Fibroblast of villous mesenchyme (primary cell): ENCODE data around the gene EYA4. TPM values are rescaled to one million over a fixed set of nuclear protein-coding genes. Genes with fewer than 3 reads are reported as not detected.

ENCODE experiments used
- DNase-seq: peaks from one replicate; pipeline ENCODE4 v3.0.0-alpha.2; 2010; ENCODE audit warnings: low read depth
- H3K4me3 ChIP-seq: 2 replicates; pipeline ENCODE4 v1.5.1; 2011; ENCODE audit warnings: low read depth, mild to moderate bottlenecking, low read length
- total RNA-seq: library from RNA; depleted of rRNA; stranded (reverse); fragments of >200 nt; gene quantifications from 2 replicates; pipeline ENCODE4 v1.2.3, GENCODE V29; 2012
- TF ChIP-seq, protein P1 (sequence below): IDR thresholded peaks from 2 replicates; pipeline ENCODE4 v1.5.1; 2012; ENCODE audit warnings: low read depth, mild to moderate bottlenecking, low read length; ENCODE audit not compliant: insufficient read depth

EYA4 gene
- total RNA-seq, 1 donor: under 0.01 TPM

DNA sequence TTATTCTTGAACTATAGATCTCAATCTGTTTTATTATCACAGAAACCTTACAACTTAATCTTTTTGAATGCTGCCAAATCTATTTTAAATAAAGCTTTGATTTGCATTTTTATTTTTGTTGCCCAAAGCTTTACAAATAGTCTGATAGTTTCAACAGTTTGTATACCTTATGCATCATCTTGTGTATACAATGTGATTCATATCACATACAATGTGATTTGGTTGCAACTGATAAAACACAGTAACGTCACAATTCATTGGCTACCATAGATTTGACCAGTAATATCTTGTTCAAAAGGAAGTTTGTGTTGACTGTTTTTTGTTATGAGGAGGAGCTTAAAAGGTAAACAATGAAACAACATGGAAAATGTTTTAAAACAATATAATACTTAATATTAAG is 110.9 kb downstream of the EYA4 start:
- DNase-seq: no peak
- TF ChIP-seq, protein P1, sequence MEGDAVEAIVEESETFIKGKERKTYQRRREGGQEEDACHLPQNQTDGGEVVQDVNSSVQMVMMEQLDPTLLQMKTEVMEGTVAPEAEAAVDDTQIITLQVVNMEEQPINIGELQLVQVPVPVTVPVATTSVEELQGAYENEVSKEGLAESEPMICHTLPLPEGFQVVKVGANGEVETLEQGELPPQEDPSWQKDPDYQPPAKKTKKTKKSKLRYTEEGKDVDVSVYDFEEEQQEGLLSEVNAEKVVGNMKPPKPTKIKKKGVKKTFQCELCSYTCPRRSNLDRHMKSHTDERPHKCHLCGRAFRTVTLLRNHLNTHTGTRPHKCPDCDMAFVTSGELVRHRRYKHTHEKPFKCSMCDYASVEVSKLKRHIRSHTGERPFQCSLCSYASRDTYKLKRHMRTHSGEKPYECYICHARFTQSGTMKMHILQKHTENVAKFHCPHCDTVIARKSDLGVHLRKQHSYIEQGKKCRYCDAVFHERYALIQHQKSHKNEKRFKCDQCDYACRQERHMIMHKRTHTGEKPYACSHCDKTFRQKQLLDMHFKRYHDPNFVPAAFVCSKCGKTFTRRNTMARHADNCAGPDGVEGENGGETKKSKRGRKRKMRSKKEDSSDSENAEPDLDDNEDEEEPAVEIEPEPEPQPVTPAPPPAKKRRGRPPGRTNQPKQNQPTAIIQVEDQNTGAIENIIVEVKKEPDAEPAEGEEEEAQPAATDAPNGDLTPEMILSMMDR: no peak
- no peak overlapping the region for H3K4me3 ChIP-seq

DNA sequence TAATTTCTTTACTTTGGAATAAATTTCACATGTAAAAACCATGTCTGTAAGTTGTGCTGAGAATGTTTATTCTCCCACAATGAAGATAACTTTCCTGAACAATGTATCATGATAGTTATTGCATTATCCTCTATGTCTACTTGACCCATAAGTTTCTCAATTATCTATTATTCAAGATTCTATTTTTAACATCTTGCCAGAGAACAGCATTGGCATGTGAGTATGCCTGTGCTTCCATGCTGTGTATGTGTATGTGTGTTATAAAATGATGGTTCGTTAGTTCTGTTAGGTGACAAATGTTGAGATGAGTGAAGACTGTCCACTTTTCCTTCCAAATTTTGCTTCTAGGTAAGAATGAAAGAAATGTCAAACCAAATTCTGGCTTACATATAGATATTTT is 111.9 kb downstream of the EYA4 start:
- TF ChIP-seq, protein P1: no peak
- DNase-seq: no peak
- H3K4me3 ChIP-seq: no peak overlapping the region

DNA sequence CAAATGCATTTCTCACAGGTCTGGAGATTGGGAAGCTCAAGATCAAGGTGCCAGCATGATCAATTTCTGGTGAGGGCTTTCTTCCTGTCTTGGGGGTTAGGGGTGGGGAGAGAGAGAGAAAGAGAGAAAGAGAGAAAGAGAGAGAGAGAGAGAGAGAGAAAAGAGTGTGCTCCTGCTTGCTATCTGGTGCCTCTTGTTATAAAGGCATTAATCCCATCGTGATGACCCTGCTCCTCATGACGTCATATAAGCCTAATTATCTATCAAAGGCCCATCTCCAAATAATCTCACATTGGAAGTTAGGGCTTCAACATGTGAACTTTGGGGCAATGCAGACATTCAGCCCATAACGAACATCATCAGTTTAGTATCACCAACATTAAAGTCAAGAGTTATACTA is 114.8 kb downstream of the EYA4 start:
- TF ChIP-seq, protein P1: no peak
- H3K4me3 ChIP-seq: no peak overlapping the region
- DNase-seq: no peak

DNA sequence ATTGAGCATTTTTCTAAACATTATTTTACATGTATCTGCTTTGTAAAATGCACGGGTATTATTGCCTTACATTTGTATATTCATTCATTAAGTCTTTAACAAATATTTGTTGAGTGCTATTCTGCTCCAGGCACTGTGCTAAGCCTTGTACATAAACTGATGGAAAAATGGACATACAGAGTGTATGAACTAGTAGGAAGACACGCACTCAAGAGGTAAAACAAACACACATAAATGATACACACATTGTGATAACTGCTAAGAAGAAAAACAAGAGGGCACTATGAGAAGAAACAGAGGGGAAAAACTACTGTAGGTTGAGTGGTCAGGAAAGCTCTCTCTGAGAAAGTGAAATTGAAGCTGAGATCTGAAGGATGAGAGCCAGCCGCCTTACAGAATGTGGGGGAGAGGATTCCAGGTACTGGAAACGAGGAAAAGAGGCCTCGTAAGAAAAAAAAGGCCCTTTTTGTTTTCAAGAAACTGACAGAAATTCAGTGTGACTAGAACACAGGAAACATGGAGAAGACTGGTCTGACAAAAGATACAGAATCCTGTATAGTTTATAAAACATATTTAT is 117.5 kb downstream of the EYA4 start:
- TF ChIP-seq, protein P1: no peak

DNA sequence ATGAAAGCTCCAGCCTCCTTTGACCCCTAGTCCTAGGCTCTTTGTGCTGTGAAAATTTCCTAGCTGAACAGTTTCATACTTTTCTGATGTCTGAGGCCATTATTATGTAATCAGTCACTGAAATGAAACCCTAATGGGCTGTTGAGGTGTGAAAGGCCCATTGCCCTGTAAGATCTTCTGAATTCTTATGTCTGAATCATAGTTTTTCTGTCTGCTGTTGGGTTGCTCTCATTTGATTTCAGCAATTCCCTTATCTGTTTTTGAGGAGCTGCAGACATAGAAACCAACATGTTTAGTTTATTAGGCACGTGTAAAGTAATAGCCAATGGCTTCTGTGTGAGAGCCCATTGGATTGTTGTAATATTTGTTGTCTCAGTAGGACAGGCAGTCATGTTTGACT is 118.1 kb downstream of the EYA4 start:
- H3K4me3 ChIP-seq: no peak overlapping the region
- TF ChIP-seq, protein P1: no peak
- DNase-seq: no peak

More for the DNA sequence above, 117.5 kb downstream of the EYA4 start:
- H3K4me3 ChIP-seq: no peak overlapping the region
- DNase-seq: no peak

DNA sequence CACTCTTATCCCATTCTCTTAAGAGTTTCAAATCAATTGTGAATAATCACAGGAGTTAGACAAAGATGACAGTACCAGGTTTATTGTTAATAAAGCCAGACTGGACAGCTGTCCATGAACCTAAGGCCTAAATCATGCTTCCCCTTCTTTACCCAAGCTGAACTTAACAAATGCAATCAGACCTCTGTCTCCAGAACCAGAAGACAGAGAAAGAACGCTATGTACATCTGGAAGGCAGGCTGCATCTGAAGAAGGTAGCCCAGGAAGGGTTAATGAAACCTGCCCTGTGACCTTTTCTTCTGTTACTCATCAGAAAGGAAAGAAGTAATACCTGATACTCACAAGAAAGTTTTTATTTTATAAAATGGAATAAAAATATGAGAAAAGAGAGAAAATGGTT is 118.6 kb downstream of the EYA4 start:
- TF ChIP-seq, protein P1: no peak

DNA sequence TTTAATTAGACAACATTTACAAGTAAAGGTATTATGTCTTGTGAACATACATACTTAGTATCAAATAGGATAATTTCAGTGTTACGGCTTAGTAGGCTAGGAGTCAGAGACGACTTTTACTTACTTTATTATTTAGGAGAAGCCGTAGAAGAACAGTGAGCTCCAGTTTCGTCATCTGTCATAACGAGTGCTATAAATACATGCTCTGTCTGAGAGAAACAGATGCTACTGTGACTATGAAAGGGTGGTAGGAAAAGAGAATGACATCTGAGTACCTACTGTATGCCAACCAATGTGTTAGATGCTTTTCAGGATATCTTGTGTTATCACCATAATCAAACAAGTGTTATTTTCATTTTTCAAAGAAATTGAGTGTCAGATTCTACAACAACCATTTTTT is 119.0 kb downstream of the EYA4 start:
- DNase-seq: no peak
- TF ChIP-seq, protein P1: no peak
- H3K4me3 ChIP-seq: no peak overlapping the region

More for the DNA sequence above, 118.6 kb downstream of the EYA4 start:
- DNase-seq: no peak
- H3K4me3 ChIP-seq: no peak overlapping the region
